ENCODE data around the gene WFS1.
A peak's percentile ranks its signal among the peaks of the same experiment; 100 is the strongest.

The WFS1 gene, protein sequence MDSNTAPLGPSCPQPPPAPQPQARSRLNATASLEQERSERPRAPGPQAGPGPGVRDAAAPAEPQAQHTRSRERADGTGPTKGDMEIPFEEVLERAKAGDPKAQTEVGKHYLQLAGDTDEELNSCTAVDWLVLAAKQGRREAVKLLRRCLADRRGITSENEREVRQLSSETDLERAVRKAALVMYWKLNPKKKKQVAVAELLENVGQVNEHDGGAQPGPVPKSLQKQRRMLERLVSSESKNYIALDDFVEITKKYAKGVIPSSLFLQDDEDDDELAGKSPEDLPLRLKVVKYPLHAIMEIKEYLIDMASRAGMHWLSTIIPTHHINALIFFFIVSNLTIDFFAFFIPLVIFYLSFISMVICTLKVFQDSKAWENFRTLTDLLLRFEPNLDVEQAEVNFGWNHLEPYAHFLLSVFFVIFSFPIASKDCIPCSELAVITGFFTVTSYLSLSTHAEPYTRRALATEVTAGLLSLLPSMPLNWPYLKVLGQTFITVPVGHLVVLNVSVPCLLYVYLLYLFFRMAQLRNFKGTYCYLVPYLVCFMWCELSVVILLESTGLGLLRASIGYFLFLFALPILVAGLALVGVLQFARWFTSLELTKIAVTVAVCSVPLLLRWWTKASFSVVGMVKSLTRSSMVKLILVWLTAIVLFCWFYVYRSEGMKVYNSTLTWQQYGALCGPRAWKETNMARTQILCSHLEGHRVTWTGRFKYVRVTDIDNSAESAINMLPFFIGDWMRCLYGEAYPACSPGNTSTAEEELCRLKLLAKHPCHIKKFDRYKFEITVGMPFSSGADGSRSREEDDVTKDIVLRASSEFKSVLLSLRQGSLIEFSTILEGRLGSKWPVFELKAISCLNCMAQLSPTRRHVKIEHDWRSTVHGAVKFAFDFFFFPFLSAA

DNA sequence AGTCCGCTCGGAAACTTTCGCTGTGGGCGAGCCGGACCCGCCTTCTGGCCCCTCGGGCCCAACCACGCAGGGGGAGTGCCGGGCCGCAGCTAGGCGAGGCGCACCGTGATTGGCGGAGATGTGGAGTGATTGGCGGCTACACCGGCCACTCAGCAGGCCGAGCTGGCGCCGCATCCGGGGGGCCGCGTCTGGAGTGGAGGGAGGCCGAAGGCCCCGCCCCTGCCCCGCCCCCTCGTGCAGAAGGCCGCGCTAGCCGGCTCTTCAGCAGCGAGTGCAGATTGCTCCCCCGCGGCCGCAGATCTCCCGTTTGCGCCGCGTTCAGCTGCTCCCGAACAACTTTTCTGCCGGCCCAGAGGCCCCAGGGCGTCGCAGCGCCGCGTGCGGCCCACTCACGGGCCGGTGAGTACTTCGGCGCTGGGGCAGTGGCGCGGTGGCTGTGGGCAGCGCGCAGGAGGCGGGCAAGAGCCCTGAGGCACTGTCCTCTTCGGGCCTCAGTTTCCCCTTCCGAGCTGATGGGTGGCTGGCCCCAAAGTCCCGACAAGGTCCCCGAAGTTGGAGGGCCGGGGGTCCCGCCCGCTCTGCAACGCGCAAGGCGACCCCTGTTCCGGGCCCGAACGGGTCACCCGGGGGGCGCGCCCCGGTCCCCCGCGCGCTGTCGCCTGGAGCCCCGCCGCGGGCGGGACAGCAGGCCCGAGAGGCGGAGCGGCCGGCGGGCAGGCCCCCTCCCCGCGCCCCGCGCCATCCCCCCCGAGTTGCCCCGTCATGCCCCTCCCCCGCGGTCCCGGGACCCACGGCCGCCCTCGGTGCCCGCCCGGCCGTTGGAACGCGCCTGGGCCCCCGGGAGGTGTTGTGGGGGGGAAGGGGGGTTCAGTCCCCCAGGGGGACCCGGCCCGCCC lies at the start of gene WFS1:
Gene WFS1 (plus strand): TSS at position 235 of the 896 bp plus-strand sequence. CDS start 7,606 bp downstream, outside the sequence.
- peak; percentile 96 for DNase-seq (ENCODE audit: low read depth)

DNA sequence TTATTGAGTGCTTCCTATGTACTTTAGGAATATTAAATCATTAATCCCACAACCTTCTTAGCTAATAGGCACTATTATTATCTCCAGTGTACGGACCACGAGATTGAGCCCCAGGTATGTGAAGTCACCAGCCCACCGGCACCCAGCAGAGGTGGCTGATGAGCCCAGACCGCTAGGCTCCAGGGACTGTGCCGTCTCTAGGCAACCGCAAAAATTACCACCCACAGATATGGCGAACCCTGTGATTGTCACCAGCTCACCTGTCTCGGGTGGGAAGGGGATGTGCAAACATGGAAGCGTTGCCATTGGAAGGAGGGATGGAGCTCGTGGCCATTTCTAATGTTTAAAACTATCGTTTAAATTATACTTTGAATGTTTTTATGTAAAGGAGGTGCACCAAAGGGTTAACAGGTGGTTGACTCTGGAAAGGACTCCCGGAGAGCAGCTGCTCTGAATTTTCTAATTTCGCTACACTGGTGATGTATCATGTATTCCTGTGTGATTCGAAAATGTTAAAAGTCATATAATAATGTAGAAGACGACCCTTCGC lies 48.3 kb upstream of the WFS1 start:
- DNase-seq (ENCODE audit: low read depth), result no peak

DNA sequence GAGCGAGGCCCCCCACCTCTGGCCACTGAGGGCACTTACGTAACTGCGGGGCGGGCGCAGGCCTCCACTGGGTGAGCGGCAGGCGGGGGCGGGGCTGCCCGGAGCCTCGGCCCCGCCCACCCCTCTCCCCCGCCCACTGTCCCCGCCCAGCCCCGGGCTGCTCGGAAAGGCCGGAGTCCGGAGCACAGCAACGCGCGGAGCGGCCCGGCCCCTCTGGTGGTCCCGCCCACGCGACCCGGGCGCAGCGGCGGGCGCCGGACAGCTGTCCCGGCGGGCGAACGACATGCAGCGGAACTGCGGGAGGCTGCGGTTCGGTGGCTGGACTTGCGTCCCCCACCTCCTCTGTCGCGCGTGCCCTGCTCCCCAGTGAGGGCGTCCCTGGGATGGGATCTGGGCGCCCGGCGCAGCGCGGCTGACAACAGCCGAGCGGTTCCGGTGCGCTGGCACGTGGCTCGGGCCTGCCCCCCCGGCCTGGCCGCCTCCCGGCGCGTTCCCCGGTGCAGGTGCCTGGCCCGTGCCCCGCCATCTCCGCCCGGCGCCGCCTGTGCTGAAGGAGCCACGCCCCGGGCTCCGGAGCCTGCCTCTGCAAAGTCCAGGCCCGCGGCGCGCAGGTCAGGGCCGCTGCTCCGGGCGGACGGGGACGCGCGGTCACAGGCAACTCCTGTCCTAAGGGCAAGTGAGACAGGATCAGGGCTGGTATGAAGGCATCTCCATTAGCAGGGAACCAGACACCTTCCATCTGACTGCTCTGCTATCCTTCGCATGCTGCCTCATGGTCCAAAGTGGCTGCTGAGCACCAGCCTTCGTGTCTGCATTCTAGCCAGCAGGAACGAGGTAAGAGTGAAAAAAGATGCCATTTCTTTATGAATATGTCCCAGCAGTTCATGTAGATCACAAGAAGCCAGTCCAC lies 47.5 kb upstream of the WFS1 start:
- DNase-seq (ENCODE audit: low read depth), result no peak

DNA sequence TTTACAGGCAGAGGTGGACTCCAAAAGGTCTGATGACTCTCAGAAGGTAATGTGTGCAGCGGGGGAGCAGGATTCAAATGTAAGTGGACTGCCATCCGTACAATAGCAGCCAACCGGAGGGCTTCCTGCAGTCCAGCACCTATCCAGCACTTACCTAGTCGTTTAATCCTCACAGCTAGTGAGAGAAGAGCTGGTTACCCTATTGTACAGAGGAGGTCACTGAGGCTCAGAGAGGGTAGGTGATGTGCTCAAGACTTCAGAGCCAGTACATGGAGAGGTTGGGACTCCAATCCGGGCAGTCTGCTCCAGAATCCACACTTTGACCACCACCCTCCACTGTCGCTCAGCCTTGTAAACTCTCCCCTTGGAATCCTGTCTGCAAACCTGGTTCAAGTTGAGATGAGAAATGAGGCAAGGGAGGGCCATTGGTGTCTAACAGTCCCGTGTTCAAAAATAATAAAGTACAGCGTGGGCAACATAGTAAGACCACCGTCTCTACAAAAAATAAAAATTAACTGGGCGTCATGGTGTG lies 46.8 kb upstream of the WFS1 start:
- DNase-seq (ENCODE audit: low read depth), result no peak

DNA sequence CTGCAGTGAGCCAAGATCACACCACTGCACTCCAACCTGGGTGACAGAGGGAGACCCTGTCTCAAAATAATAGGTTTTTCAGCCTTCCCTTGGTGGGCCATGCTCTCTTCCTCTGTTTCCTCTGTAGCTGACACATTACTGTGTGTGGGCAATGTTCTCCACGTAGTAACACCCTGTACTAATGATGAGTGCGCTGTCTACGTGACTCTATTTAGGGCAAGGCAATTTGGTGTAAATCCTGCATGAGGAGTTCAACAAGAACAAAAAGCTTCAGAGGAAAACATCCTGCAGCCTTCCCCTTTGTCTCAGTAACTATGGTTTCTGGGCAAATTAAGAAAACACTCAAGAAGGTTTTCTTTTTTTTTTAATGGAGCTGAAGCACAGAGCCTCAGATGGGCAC lies 44.9 kb upstream of the WFS1 start:
- no peak for DNase-seq (ENCODE audit: low read depth)

DNA sequence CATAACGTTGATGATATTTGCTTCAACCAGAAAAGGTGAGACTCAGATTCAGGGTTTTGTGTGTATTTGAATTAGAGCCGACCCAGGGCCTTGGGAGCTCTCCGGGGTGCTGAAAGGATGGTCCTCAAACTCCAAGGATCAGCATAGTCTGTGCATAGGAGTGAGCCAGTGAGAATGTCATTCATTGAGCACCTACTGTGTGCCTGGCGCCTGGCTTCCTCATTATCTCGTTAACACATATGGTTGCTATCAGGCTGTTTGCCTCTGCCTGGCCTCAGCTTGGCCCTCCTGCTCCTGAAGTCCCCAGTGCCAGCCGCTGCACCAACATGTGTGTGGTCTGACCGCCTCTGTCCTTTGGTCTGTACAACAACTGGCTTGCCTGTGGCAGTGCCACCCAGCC lies 44.2 kb upstream of the WFS1 start:
- no peak for DNase-seq (ENCODE audit: low read depth)

DNA sequence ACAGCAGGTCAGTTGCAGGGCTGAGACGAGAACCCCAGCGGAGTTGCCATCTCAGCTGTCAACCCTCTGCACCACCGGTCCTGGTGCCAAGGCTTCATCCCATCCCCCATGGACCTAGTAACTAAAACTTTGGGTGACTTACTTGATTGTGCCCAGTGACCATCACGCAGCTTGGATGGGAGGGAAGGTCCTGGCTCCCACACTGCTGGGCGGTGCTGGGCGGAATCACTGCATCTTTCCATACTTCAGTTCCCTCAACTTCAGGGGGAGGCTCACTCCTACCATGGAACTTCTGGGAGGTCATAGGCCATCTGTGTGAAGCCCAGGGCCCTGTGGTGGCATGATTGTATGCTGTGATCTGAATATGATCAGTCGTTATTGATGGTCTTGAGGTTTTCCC lies 43.1 kb upstream of the WFS1 start:
- no peak for DNase-seq (ENCODE audit: low read depth)

DNA sequence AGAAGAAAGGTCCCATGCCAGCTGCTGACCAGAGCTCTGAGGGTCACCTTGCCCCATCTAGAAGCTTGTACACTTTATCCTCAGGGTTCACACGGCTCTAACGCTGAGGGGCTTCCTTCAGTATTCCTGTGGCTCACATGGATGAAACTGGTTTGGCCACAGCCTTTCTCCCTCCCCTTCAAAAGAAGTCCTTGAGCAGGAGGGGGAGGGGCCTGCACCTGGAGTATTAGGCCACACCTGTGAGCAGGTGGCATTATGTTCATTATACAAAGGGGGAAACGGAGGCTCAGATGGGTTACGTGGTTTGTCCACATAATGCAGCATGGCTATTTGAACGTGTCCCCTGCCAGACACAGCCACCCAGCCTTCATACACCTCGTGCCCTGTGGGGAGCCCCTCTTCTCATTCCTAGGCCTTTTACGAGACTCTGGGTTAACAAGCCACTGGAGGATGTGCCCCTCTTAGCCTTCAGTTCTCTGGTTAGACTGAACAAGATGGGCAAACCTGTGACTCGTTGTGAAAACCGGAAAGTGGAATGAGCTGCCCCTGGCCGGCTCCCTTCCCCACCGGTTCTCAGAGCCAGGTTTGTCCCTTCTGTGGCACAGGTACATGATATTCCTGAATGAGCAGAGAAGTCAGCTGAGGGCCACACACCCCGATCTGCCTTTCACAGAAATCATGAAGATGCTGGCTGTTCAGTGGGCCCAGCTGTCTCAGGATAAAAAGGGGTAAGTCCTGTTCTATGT lies 42.1 kb upstream of the WFS1 start:
- DNase-seq (ENCODE audit: low read depth), result no peak

DNA sequence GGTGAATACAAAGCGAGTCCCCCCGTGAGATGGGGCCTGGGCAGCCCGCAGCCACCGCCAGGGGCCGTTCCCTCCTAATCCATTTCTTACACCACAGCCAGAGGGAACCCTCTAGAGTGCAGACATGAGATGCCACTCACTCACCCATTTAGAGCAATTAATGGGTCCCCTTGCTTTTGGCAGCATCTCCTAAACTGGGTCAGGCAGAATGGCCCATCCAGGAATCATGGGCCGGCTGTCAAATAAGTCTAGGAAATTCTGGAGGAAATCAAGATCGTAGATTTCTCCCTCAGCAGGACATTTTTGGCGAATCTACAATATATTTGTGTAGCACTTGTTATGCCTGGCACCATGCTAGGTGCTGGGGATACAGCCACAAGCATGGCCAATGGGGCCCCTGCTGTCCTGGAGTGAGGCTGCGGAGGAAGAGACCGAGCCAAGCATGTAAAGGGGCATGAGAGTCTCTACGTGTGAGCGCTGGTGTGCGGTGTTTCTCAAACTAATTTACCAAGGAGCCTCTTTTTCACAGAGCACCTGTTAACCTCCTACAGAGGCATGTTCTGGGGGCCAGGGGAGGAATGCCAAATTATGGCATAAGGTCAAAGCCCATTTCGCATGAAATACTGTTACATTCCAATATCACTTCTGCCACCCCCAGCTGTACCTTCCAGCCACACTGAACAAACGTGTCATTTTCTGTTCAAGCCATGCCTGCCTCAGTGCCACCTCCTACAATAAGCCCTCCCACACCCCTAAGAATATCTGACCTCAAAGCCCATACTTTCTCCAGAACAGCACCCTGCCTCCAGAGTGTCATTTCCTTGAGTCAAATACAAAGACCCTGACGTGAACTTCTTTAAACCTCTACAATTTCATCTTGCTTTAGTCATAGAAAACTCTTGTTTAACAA lies 41.2 kb upstream of the WFS1 start:
- no peak for DNase-seq (ENCODE audit: low read depth)

DNA sequence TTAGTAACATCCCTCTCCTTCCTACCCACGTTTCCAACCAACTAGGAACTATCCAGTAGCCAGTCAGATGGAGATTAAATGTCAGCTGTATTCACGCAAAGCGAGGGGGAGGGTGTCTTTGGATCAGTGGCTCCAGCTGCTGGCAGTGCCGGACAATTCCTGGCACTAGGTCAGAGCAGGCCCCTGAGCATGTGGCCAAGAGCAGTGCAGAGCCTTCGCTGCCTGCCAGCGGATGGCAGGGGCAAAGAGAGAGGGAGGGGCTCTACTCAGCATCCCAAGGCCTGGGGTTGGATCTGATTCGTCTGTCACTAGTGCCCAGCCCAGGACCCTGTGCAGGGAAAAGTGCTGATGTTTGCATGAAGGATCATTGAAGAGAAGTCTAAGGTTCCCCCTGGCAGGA lies 40.6 kb upstream of the WFS1 start:
- no peak for DNase-seq (ENCODE audit: low read depth)

DNA sequence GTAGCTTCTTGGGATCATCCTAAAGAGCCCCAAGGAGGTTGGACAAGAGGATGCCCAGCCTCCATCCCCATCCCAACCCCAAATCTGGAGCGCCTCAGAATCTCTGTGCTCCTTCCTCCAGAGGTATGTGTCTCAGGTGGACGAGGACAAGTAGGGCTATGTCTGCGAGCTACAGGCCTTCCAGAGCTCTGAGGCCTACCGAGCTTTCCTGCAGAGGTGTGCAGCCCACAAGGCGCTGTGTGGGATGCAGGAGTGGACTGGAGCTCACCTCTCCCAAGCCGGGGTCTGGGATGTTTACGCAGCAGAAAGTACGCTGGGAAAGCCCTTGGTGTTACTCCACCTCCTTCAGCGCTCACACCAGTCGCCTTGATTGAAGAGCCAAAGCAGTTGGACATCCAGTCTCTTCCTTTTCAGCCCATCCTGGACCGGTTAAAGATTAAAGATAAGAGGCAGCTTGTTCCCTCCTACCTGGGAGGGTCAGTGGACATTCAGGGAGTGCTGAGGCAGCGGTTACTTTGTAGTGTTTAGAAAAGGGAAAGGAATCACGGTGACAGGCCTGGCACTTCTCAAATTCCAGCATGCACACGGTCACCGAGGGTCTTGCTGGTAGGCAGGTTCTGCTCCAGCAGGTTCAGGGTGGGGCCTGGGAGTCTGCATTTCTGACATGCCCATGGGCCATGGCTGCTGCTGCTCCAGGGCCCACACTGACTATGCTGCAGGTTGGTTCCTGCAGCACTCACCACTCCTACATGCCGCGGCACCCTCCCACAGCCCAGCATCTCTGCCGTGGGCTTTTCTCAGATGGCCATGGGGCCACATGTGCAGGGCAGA lies 39.8 kb upstream of the WFS1 start:
- DNase-seq (ENCODE audit: low read depth), result no peak

DNA sequence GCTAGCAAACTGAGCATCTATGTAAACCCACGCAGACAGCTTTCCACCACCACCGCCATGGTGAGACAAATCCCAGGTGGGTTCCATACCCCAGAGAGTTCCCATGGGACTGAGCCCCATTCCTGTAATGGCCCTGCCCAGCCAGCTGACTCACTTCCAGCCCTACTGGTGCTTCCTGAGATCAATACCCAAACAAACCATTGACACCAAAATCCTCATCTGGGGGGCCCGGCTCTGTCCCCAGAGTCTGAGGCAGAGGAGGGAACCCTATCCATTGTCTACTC lies 39.2 kb upstream of the WFS1 start:
- no peak for DNase-seq (ENCODE audit: low read depth)

DNA sequence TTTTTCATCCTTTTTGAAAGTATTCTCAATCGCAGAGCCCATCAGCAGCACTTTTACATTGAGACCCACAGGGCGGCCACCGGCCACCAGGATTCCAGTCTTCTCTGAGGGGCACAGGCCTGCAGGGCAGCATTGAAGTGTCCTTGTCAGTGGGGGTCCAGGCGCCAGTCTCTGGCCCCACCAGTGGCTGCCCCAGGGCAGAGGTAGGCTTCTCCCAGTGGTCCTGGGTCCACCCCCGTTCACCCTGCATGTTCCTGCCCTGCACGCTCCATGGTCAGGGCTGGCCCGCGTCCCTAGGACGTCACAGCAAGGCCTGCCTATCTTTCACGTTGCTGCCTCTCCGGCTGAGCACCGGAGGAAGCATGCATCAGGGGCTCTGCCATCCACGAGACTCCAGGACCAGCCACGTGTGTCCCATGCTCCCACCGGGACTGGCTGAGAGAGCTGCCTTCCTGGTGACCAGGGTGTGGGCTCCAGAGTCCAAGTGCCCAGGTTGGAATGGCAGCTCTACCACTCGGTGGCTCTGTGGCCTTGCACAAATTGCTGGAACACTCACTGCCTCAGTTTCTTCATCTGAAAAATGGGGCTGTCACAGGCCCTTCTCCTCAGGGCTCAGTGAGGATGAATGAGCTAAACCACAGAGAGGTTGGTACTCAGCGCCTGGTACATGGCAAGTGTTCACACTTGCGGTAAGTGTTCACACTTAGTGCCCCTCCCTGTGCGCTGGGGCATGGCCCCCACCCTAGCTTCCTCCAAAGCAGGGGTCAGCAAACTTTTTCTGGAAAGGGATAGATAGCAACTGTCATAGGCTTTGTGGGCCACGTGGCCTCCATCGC lies 38.6 kb upstream of the WFS1 start:
- DNase-seq (ENCODE audit: low read depth), result no peak

DNA sequence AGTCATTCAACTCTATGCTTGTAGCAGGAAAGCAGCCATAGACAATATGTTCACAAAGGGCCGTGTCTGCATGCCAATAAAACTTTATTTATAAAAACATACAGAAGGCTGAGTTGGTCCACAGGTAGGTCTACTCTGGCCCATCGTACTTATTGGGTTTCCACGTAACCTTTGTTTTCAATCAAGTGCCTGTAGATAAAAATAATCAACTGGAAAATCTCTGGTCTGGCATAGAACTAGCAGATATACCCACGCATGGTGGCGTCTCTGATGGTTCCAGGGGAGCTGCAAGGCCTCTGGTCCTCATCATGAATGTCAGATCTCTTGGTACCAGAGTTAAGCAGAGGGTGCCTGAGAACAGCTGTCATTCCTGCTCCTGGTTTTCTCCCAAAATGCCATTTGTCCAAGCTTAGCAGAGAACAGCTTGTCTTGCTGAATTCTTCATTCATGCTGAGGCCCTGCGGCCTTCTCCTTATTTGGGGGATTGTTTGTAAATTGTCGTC lies 37.9 kb upstream of the WFS1 start:
- no peak for DNase-seq (ENCODE audit: low read depth)

DNA sequence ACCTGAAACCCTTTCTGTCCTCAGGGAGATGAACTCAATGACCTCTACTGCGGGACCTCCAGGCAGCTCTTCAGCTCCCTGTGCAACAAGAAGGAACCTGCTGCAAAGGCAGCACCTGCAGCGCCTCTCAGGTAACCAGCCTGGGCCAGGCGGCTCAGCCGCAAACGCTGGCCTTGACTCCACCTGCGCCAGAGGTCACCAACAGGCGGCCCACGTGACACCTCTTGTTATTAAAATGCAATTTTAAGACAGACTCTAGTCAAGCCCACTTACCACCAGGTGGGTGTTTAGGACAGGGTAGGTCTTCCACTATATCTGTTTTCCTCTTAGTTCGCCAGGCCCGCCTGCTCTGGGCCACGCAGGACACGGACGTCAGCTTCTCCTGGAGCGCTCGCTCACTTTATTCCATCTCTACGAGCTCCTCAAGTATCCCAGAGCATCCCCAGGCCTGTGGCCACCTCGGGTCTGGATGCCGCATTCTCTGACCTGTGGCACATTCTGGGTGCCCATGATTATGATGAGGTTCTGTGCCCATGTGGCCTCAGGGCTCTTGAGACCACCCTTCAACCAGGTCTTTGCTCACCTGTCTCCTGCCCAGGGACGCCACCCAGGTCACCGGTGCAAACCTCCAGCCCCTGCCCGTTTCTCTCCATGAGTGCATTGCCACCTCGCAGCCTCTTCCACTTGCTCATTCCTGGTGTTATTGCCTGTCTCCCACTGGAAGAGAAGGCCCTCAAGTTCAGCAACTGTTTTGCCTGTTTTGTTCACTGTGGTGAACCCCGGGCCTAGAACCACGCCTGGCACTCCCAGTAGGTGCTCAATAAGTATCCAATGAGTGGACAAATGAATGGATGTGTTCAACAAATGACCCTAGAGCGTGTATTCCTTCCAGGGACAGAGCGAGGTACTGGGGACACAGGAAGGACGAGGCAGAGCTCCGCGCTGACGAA lies 36.5 kb upstream of the WFS1 start:
- no peak for DNase-seq (ENCODE audit: low read depth)

DNA sequence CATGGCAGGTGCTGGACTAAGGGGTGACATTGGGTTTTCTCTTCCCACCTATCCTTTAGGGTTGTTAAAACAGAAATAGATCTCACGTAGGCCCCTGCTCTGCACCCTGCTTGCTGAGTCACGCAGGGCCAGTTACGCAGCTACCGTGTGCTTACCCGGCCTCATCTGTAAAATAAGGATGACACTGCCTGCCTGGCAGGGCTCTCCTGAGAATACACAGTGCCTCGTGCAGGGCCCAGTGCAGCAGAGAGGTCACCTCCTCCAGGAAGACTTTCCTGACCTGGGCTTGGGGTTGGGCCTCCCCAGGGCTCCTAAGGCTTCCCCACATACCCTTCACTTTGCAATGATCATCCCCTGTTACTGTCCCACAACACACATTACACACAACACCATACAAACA lies 35.7 kb upstream of the WFS1 start:
- no peak for DNase-seq (ENCODE audit: low read depth)

Measured in ELR (cell line).